Liver (tissue), 9 donors: ENCODE measurements around the gene PREX1. TPM values are rescaled to one million over a fixed set of nuclear protein-coding genes. Genes with fewer than 3 reads are reported as not detected.

ENCODE experiments used
- DNase-seq: peaks from one replicate; pipeline ENCODE4 v3.0.0-alpha.2; 2017; ENCODE audit warnings: low spot score
- H3K27ac ChIP-seq, 2 donors: one replicate each; pipeline ENCODE4 v1.7.0; 2013; ENCODE audit warnings: inconsistent platforms in 2 of 2, low read length in 2 of 2, control low read depth in 1 of 2, low read depth in 1 of 2, mild to moderate bottlenecking in 1 of 2
- H3K27me3 ChIP-seq, 4 donors: one replicate each; pipeline versions ENCODE4 v1.6.1 to v1.7.0; 2013; ENCODE audit warnings: low read length in 3 of 4, inconsistent platforms in 1 of 4, mild to moderate bottlenecking in 1 of 4, moderate library complexity in 1 of 4; ENCODE audit not compliant: control insufficient read depth in 4 of 4, insufficient read depth in 4 of 4
- H3K36me3 ChIP-seq, 4 donors: one replicate each; pipeline versions ENCODE4 v1.6.1 to v1.7.0; 2013; ENCODE audit warnings: low read length in 3 of 4, mild to moderate bottlenecking in 3 of 4, low read depth in 1 of 4, moderate library complexity in 1 of 4; ENCODE audit not compliant: control insufficient read depth in 4 of 4, insufficient read depth in 3 of 4
- H3K4me1 ChIP-seq, 4 donors: one replicate each; pipeline versions ENCODE4 v1.6.1 to v1.7.0; 2013; ENCODE audit warnings: low read length in 3 of 4, mild to moderate bottlenecking in 3 of 4, moderate library complexity in 1 of 4; ENCODE audit not compliant: control insufficient read depth in 4 of 4, insufficient read depth in 4 of 4
- H3K4me3 ChIP-seq, 3 donors: one replicate each; pipeline versions ENCODE4 v1.6.1 to v1.7.0; 2013; ENCODE audit warnings: low read length in 3 of 3, control low read depth in 1 of 3, low read depth in 1 of 3, mild to moderate bottlenecking in 1 of 3
- H3K9ac ChIP-seq, 2 donors: one replicate each; pipeline ENCODE4 v1.7.0; 2013; ENCODE audit warnings: low read length in 2 of 2, mild to moderate bottlenecking in 2 of 2, moderate library complexity in 2 of 2, control low read depth in 1 of 2, low read depth in 1 of 2
- H3K9me3 ChIP-seq, 4 donors: one replicate each; pipeline versions ENCODE4 v1.6.1 to v1.7.0; 2013; ENCODE audit warnings: low read length in 3 of 4; ENCODE audit not compliant: control insufficient read depth in 4 of 4
- CTCF ChIP-seq: fragments of 150-350 bp; IDR thresholded peaks from 2 replicates; pipeline ENCODE4 v1.5.1; 2017; ENCODE audit warnings: improper control_type of control experiment, low read depth, low read length; ENCODE audit not compliant: missing input control
- EGR1 ChIP-seq, 2 donors: IDR thresholded peaks; 2 replicates each; pipeline ENCODE4 v1.6.1; 2016 to 2018; ENCODE audit warnings: antibody characterized with exemption in 2 of 2, low read depth in 2 of 2
- FOXA1 ChIP-seq: IDR thresholded peaks from 2 replicates; pipeline ENCODE4 v1.6.1; 2016; ENCODE audit warnings: antibody characterized with exemption
- FOXA2 ChIP-seq: IDR thresholded peaks from 2 replicates; pipeline ENCODE4 v1.6.1; 2016; ENCODE audit warnings: antibody characterized with exemption
- GABPA ChIP-seq, 2 donors: IDR thresholded peaks in 1 of 2; conservative IDR thresholded peaks in 1 of 2; 2 replicates each; pipeline ENCODE4 v1.6.1; 2016; ENCODE audit warnings: antibody characterized with exemption in 2 of 2, mild to moderate bottlenecking in 1 of 2, moderate library complexity in 1 of 2
- HNF4G ChIP-seq: IDR thresholded peaks from 2 replicates; pipeline ENCODE4 v1.6.1; 2016; ENCODE audit warnings: antibody characterized with exemption
- JUND ChIP-seq, 2 donors: IDR thresholded peaks; 2 replicates each; pipeline ENCODE4 v1.6.1; 2016; ENCODE audit warnings: antibody characterized with exemption in 2 of 2
- MAX ChIP-seq: IDR thresholded peaks from 2 replicates; pipeline ENCODE4 v1.6.1; 2016; ENCODE audit warnings: antibody characterized with exemption
- NR2F2 ChIP-seq: IDR thresholded peaks from 2 replicates; pipeline ENCODE4 v1.6.1; 2016; ENCODE audit warnings: antibody characterized with exemption
- RAD21 ChIP-seq, 2 donors: IDR thresholded peaks; 2 replicates each; pipeline ENCODE4 v1.6.1; 2016; ENCODE audit warnings: antibody characterized with exemption in 2 of 2, mild to moderate bottlenecking in 2 of 2
- RXRA ChIP-seq, 2 donors: IDR thresholded peaks; 2 replicates each; pipeline ENCODE4 v1.6.1; 2017 to 2018; ENCODE audit warnings: antibody characterized with exemption in 2 of 2, mild to moderate bottlenecking in 1 of 2
- SP1 ChIP-seq: IDR thresholded peaks from 2 replicates; pipeline ENCODE4 v1.6.1; 2018; ENCODE audit warnings: antibody characterized with exemption, mild to moderate bottlenecking
- TAF1 ChIP-seq: conservative IDR thresholded peaks from 2 replicates; pipeline ENCODE4 v1.6.1; 2016; ENCODE audit warnings: antibody characterized with exemption, mild to moderate bottlenecking
- YY1 ChIP-seq: IDR thresholded peaks from 2 replicates; pipeline ENCODE4 v1.6.1; 2016; ENCODE audit warnings: antibody characterized with exemption, mild to moderate bottlenecking
- WGBS: extraction: QIAGEN DNeasy Blood & Tissue Kit; methylation state at CpG from one replicate; pipeline ENCODE4 v1.1.7; 2013; 5-methylcytosine and 5-hydroxymethylcytosine counted together
- polyA plus RNA-seq, 2 donors: library from polyadenylated mRNA; stranded (reverse) in 1 of 2; unstranded in 1 of 2; fragments of 200-250 nt in 1 of 2; fragments of >200 nt in 1 of 2; fragmentation: Nextera tagmentation in 1 of 2; extraction: Ambion mirVana in 1 of 2; gene quantifications; one replicate each; pipeline versions ENCODE4 v1.2.1 to v1.2.3, GENCODE V29; 2013 to 2015
- total RNA-seq, 2 donors: library from RNA; depleted of rRNA; stranded (reverse); fragments of >200 nt; gene quantifications; one replicate each; pipeline ENCODE4 v1.2.3, GENCODE V29; 2014
- TF ChIP-seq, protein P1 (sequence below): IDR thresholded peaks from 2 replicates; pipeline ENCODE4 v1.6.1; 2016; ENCODE audit warnings: antibody characterized with exemption
- TF ChIP-seq, protein P2 (sequence below): IDR thresholded peaks from 2 replicates; pipeline ENCODE4 v1.6.1; 2016; ENCODE audit warnings: antibody characterized with exemption, mild to moderate bottlenecking
- TF ChIP-seq, protein P3 (sequence below): IDR thresholded peaks from 2 replicates; pipeline ENCODE4 v1.6.1; 2016; ENCODE audit warnings: antibody characterized with exemption
- donor health status: healthy.
- donor health status: healthy.
- donor health status: healthy.
- donor health status: healthy.
- donor health status: healthy.

Gene PREX1
- total and polyA plus RNA-seq, 4 donors, result 2.2 to 18.0 (median 10.8) TPM

- 82% methylated on average over 11 of the region's 11 CpGs for WGBS
- DNase-seq, result no peak
- Histone ChIP-seq H3K27ac (peak overlapping the region; percentile 9 to 66), H3K27me3 (no peaks in the 10 kb centered on the region), H3K4me3 (no peak overlapping the region), H3K36me3 (no peaks in the 10 kb centered on the region), H3K4me1 (peaks cover 0 to 8% (median 0%) of the 10 kb centered on the region in 4 donors), H3K9ac (no peak overlapping the region), H3K9me3 (no peaks in the 10 kb centered on the region)
- TF ChIP-seq GABPA (IDR thresholded peaks at IDR 0.05 in 1 of 2, conservative IDR thresholded peaks at IDR 0.05 in 1 of 2) (no peak), EGR1 (IDR thresholded peaks at IDR 0.05; ENCODE audit: low read depth in 2 of 2) (no peak), HNF4G (no peak), SP1 (no peak), NR2F2 (no peak), RXRA (IDR thresholded peaks at IDR 0.05) (no peak), RAD21 (IDR thresholded peaks at IDR 0.05) (no peak), JUND (IDR thresholded peaks at IDR 0.05) (no peak), MAX (no peak), TAF1 (no peak)
- TF ChIP-seq, protein P1, sequence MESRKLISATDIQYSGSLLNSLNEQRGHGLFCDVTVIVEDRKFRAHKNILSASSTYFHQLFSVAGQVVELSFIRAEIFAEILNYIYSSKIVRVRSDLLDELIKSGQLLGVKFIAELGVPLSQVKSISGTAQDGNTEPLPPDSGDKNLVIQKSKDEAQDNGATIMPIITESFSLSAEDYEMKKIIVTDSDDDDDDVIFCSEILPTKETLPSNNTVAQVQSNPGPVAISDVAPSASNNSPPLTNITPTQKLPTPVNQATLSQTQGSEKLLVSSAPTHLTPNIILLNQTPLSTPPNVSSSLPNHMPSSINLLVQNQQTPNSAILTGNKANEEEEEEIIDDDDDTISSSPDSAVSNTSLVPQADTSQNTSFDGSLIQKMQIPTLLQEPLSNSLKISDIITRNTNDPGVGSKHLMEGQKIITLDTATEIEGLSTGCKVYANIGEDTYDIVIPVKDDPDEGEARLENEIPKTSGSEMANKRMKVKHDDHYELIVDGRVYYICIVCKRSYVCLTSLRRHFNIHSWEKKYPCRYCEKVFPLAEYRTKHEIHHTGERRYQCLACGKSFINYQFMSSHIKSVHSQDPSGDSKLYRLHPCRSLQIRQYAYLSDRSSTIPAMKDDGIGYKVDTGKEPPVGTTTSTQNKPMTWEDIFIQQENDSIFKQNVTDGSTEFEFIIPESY, result no peak
- TF ChIP-seq, protein P2, sequence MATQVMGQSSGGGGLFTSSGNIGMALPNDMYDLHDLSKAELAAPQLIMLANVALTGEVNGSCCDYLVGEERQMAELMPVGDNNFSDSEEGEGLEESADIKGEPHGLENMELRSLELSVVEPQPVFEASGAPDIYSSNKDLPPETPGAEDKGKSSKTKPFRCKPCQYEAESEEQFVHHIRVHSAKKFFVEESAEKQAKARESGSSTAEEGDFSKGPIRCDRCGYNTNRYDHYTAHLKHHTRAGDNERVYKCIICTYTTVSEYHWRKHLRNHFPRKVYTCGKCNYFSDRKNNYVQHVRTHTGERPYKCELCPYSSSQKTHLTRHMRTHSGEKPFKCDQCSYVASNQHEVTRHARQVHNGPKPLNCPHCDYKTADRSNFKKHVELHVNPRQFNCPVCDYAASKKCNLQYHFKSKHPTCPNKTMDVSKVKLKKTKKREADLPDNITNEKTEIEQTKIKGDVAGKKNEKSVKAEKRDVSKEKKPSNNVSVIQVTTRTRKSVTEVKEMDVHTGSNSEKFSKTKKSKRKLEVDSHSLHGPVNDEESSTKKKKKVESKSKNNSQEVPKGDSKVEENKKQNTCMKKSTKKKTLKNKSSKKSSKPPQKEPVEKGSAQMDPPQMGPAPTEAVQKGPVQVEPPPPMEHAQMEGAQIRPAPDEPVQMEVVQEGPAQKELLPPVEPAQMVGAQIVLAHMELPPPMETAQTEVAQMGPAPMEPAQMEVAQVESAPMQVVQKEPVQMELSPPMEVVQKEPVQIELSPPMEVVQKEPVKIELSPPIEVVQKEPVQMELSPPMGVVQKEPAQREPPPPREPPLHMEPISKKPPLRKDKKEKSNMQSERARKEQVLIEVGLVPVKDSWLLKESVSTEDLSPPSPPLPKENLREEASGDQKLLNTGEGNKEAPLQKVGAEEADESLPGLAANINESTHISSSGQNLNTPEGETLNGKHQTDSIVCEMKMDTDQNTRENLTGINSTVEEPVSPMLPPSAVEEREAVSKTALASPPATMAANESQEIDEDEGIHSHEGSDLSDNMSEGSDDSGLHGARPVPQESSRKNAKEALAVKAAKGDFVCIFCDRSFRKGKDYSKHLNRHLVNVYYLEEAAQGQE, result no peak
- TF ChIP-seq, protein P3, sequence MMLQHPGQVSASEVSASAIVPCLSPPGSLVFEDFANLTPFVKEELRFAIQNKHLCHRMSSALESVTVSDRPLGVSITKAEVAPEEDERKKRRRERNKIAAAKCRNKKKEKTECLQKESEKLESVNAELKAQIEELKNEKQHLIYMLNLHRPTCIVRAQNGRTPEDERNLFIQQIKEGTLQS, result no peak
These were observed 53.1 kb downstream of the PREX1 start for GRCh38 chr20:48774696-48775095.

GRCh38 chr20:48773837-48774418, 53.9 kb downstream of the PREX1 start:
- H3K36me3 ChIP-seq, result no peaks in the 10 kb centered on the region
- H3K4me1 ChIP-seq, result peaks cover 0 to 8% (median 0%) of the 10 kb centered on the region in 4 donors
- DNase-seq, result no peak
- 72% methylated on average over 14 of the region's 14 CpGs for WGBS
- no peak overlapping the region for H3K9ac ChIP-seq
- H3K4me3 ChIP-seq, result no peak overlapping the region
- no peaks in the 10 kb centered on the region for H3K27me3 ChIP-seq
- H3K27ac ChIP-seq, result peak overlapping the region; percentile 9 to 64
- H3K9me3 ChIP-seq, result no peaks in the 10 kb centered on the region
- no peak for TF ChIP-seq JUND (IDR thresholded peaks at IDR 0.05)
- TF ChIP-seq NR2F2, result no peak
- TF ChIP-seq RXRA (IDR thresholded peaks at IDR 0.05), result no peak
- no peak for TF ChIP-seq CTCF
- TF ChIP-seq YY1, result no peak
- TF ChIP-seq FOXA1, result no peak
- TF ChIP-seq FOXA2, result no peak
- TF ChIP-seq GABPA (IDR thresholded peaks at IDR 0.05 in 1 of 2, conservative IDR thresholded peaks at IDR 0.05 in 1 of 2), result no peak
- no peak for TF ChIP-seq RAD21 (IDR thresholded peaks at IDR 0.05)
- TF ChIP-seq SP1, result no peak
- TF ChIP-seq MAX, result no peak
- TF ChIP-seq, protein P2, result no peak
- no peak for TF ChIP-seq HNF4G
- TF ChIP-seq, protein P1, result no peak
